Endothelial cell of umbilical vein (primary cell): Measurements from ENCODE around the gene POLR2H. TPM values are rescaled to one million over a fixed set of nuclear protein-coding genes. Genes with fewer than 3 reads are reported as not detected.

Experiments
- BruUV-seq: library from RNA; stranded (reverse); fragments of 400-500 nt; replicated peaks from 2 replicates; lab custom pipeline; 2021; lab: Mats Ljungman, UMichigan
- CTCF ChIA-PET: fragments of 300-600, 350-600 bp; sonication (Branson Sonifier 250); formaldehyde crosslinking; loops from one replicate; lab custom pipeline; 2021; ENCODE audit warnings: antibody characterized with exemption, inconsistent platforms; lab: Charles Lee
- POLR2A ChIA-PET: fragments of 300-600, 350-600 bp; sonication (Branson Sonifier 250); formaldehyde crosslinking; loops from one replicate; lab custom pipeline; 2021; ENCODE audit warnings: antibody characterized with exemption, inconsistent platforms; lab: Charles Lee
- DNase-seq: peaks from one replicate; pipeline ENCODE4 v3.0.0-alpha.2; 2011; ENCODE audit warnings: low read depth, low spot score
- FAIRE-seq: peaks from 2 replicates; lab custom pipeline; 2011; peaks lifted over from hg19 to GRCh38; lab: Jason Lieb, UNC
- H2AFZ ChIP-seq: 2 replicates; pipeline ENCODE4 v1.6.0; 2012; ENCODE audit warnings: low read depth, low read length, control low read depth, inconsistent platforms
- H3K27ac ChIP-seq: 2 replicates; pipeline ENCODE4 v1.5.1; 2011; ENCODE audit warnings: low read depth, mild to moderate bottlenecking, control low read depth, low read length, moderate library complexity; ENCODE audit not compliant: insufficient read depth
- H3K27me3 ChIP-seq, 2 experiments: 2 replicates each; pipeline versions ENCODE4 v1.6.0 to v1.6.1; 2011; ENCODE audit warnings: low read length in 2 of 2, mixed read lengths in 1 of 2; ENCODE audit not compliant: control insufficient read depth in 2 of 2, insufficient read depth in 2 of 2
- H3K36me3 ChIP-seq, 2 experiments: 2 replicates in 1 of 2; 3 replicates in 1 of 2; pipeline ENCODE4 v1.5.1; 2011; ENCODE audit warnings: low read length in 2 of 2, mild to moderate bottlenecking in 1 of 2, moderate library complexity in 1 of 2; ENCODE audit not compliant: control insufficient read depth in 2 of 2, insufficient read depth in 2 of 2; ENCODE audit errors: extremely low read depth in 1 of 2
- H3K4me1 ChIP-seq: 3 replicates; pipeline ENCODE4 v1.5.1; 2011; ENCODE audit warnings: mild to moderate bottlenecking, low read length; ENCODE audit not compliant: control insufficient read depth, insufficient read depth; ENCODE audit errors: extremely low read depth
- H3K4me2 ChIP-seq: 2 replicates; pipeline ENCODE4 v1.6.1; 2011; ENCODE audit warnings: low read length, control low read depth, mixed read lengths; ENCODE audit not compliant: insufficient read depth
- H3K4me3 ChIP-seq, 3 experiments: fragments of 200-600 bp in 1 of 3; sonication (generic), shearing (Covaris generic) in 1 of 3; replicated peaks in 1 of 3; 2 replicates each; pipeline ENCODE4 v1.5.1; 2011 to 2016; ENCODE audit warnings: control low read depth in 3 of 3, low read length in 3 of 3, mild to moderate bottlenecking in 2 of 3, inconsistent platforms in 1 of 3, low read depth in 1 of 3, moderate library complexity in 1 of 3; ENCODE audit not compliant: insufficient read depth in 1 of 3
- H3K79me2 ChIP-seq: 2 replicates; pipeline ENCODE4 v1.6.0; 2012; ENCODE audit warnings: low read length, inconsistent platforms; ENCODE audit not compliant: control insufficient read depth, insufficient read depth
- H3K9ac ChIP-seq: replicated peaks from 2 replicates; pipeline ENCODE3; 2011; ENCODE audit warnings: low read length, control low read depth; ENCODE audit not compliant: insufficient read depth; ENCODE audit errors: extremely low read depth
- H3K9me1 ChIP-seq: replicated peaks from 3 replicates; pipeline ENCODE4 v1.6.0; 2011; ENCODE audit warnings: mild to moderate bottlenecking, low read length; ENCODE audit not compliant: control insufficient read depth, insufficient read depth; ENCODE audit errors: extremely low read depth
- H3K9me3 ChIP-seq: replicated peaks from 2 replicates; pipeline ENCODE4 v1.5.1; 2012; ENCODE audit warnings: low read length, inconsistent platforms; ENCODE audit not compliant: control insufficient read depth, insufficient read depth
- H4K20me1 ChIP-seq: replicated peaks from 2 replicates; pipeline ENCODE3; 2011; ENCODE audit warnings: mild to moderate bottlenecking, low read length; ENCODE audit not compliant: control insufficient read depth, insufficient read depth; ENCODE audit errors: extremely low read depth
- FOS ChIP-seq: IDR thresholded peaks from 2 replicates; pipeline ENCODE4 v1.6.1; 2011; ENCODE audit warnings: mild to moderate bottlenecking, low read length, moderate library complexity, borderline replicate concordance; ENCODE audit not compliant: insufficient read depth
- JUN ChIP-seq: IDR thresholded peaks from 2 replicates; pipeline ENCODE4 v1.6.1; 2011; ENCODE audit warnings: borderline replicate concordance, low read depth; ENCODE audit not compliant: insufficient read length, insufficient read depth
- POLR2A ChIP-seq: IDR thresholded peaks from 2 replicates; pipeline ENCODE4 v1.6.1; 2012; ENCODE audit warnings: low read depth, mild to moderate bottlenecking, control low read depth, low read length
- POLR2AphosphoS5 ChIP-seq: IDR thresholded peaks from 2 replicates; pipeline ENCODE4 v1.6.1; 2012; ENCODE audit warnings: low read depth, mild to moderate bottlenecking, control low read depth, low read length, moderate library complexity; ENCODE audit not compliant: insufficient read depth
- dilution Hi-C: fragments of 300-500 bp; cut with MboI; formaldehyde crosslinking; loops from one replicate; pipeline ENCODE4 v1.15.0; 2019; ENCODE audit warnings: low sequenced_read_pairs; ENCODE audit not compliant: extremely low pct_ligation_motif_present
- intact Hi-C: fragments of 100-400 bp; cut with micrococcal nuclease; formaldehyde crosslinking; loops from one replicate; pipeline ENCODE4 v1.10.0; 2022
- polyA plus RNA-seq, 4 experiments: library from polyadenylated mRNA; depleted of rRNA in 3 of 4; stranded (reverse) in 3 of 4; unstranded in 1 of 4; fragments of >200 nt; gene quantifications; 2 replicates each; pipeline versions ENCODE4 v1.2.1 to v1.2.3, GENCODE V29; 2011 to 2012; ENCODE audit warnings: missing spikeins in 1 of 4
- total RNA-seq: library from RNA; stranded (reverse); gene quantifications from 2 replicates; pipeline ENCODE4 v1.2.3, GENCODE V29; 2021

Gene POLR2H
- total and polyA plus RNA-seq, 2 donors (not counting 3 experiments of a cell fraction or from before 2014, with no cell fraction given), result 89.0 to 276 TPM

- DNase-seq, result peak; percentile 81
- TSS peak; percentile 50 for BruUV-seq
These were observed 46.6 kb upstream of the POLR2H start for GRCh38 chr3:184314700-184315542.

GRCh38 chr3:184315543-184315867 is 46.0 kb upstream of the POLR2H start:
- no peak overlapping the region for H2AFZ ChIP-seq
- FAIRE-seq, result no peak
- H3K36me3 ChIP-seq, result peaks cover 11 to 12% of the 10 kb centered on the region in 2 experiments

More at GRCh38 chr3:184314700-184315542, 46.6 kb upstream of the POLR2H start:
- POLR2A ChIA-PET, result interaction anchor here (1.0 to 1.5 kb wide), 2 partner anchors 22 to 47 kb away, joined by 3 to 5 read pairs; partner anchors contain the start of genes CLCN2, FAM131A and POLR2H
- Histone ChIP-seq H3K36me3 (peaks cover 9 to 11% of the 10 kb centered on the region in 2 experiments), H3K9me3 (no peaks in the 10 kb centered on the region), H3K4me1 (peaks cover 34% of the 10 kb centered on the region), H3K9ac (peak overlapping the region; percentile 82), H3K79me2 (peaks cover 49% of the 10 kb centered on the region), H3K9me1 (no peaks in the 10 kb centered on the region), H3K4me3 (peak overlapping the region; percentile 36 to 84 (median 59)), H2AFZ (no peak overlapping the region), H4K20me1 (peaks cover 3% of the 10 kb centered on the region), H3K27me3 (no peaks in the 10 kb centered on the region), H3K27ac (peak overlapping the region; percentile 64), H3K4me2 (peak overlapping the region; percentile 25)
- CTCF ChIA-PET, result no interaction called here
- intact Hi-C loops (loop anchor here (1.0 to 5.0 kb wide), 3 partner anchors 16 to 138 kb away; partner anchors contain the start of gene PSMD2), dilution Hi-C loops (no loop called here)
- FAIRE-seq, result peak; percentile 68
- TF ChIP-seq POLR2AphosphoS5 (peak; percentile 91), POLR2A (peak; percentile 79), FOS (peak; percentile 9), JUN (no peak)

More at GRCh38 chr3:184315543-184315867, 46.0 kb upstream of the POLR2H start:
- DNase-seq, result no peak
- Histone ChIP-seq H3K79me2 (peaks cover 53% of the 10 kb centered on the region), H3K4me3 (peak overlapping the region; percentile 36 to 84 (median 59)), H3K9me1 (no peaks in the 10 kb centered on the region), H3K4me1 (peaks cover 38% of the 10 kb centered on the region), H3K9ac (peak overlapping the region; percentile 82), H3K4me2 (peak overlapping the region; percentile 25), H3K27ac (peak overlapping the region; percentile 64), H3K9me3 (no peaks in the 10 kb centered on the region), H4K20me1 (peaks cover 3% of the 10 kb centered on the region), H3K27me3 (no peaks in the 10 kb centered on the region)
- CTCF ChIA-PET, result interaction anchor here (1.1 kb wide), 1 partner anchor 10 kb away, joined by 3 read pairs; no protein-coding TSS in a partner anchor
- intact Hi-C loops, result loop anchor here (1.0 kb wide), 1 partner anchor 47 kb away; no protein-coding TSS in a partner anchor
- dilution Hi-C loops, result no loop called here
- no peak for TF ChIP-seq FOS
- no TSS peak for BruUV-seq
- POLR2A ChIA-PET, result interaction anchor here (1.0 to 1.5 kb wide), 2 partner anchors 22 to 46 kb away, joined by 3 to 5 read pairs; partner anchors contain the start of genes CLCN2, FAM131A and POLR2H
